Esophagus squamous epithelium (tissue), 5 donors: ENCODE measurements around the gene CNKSR2. TPM values are rescaled to one million over a fixed set of nuclear protein-coding genes. Genes with fewer than 3 reads are reported as not detected.

Experiments
- DNase-seq: peaks from one replicate; lab custom pipeline; 2025; lab: John Stamatoyannopoulos, UW
- H3K27ac ChIP-seq, 4 donors: fragments of 200-600 bp; sonication (generic); one replicate each; pipeline ENCODE4 v1.5.1; 2016 to 2019; ENCODE audit warnings: mild to moderate bottlenecking in 1 of 4
- H3K27me3 ChIP-seq, 4 donors: fragments of 200-600 bp; sonication (generic); 1 replicate in 3 of 4; 2 replicates in 1 of 4; pipeline versions ENCODE4 v1.5.1 to v1.6.0; 2017 to 2021; ENCODE audit warnings: antibody characterized with exemption in 1 of 4
- H3K36me3 ChIP-seq, 3 donors: fragments of 200-600 bp; sonication (generic); one replicate each; pipeline ENCODE4 v1.5.1; 2016 to 2019
- H3K4me1 ChIP-seq, 3 donors: fragments of 200-600 bp; sonication (generic); one replicate each; pipeline ENCODE4 v1.5.1; 2017 to 2019
- H3K4me3 ChIP-seq, 4 donors: fragments of 200-600 bp; sonication (generic); 1 replicate in 3 of 4; 2 replicates in 1 of 4; pipeline ENCODE4 v1.5.1; 2016 to 2019; ENCODE audit warnings: mild to moderate bottlenecking in 2 of 4, moderate library complexity in 1 of 4
- H3K9me3 ChIP-seq, 3 donors: fragments of 200-600 bp; sonication (generic); one replicate each; pipeline ENCODE4 v1.5.1; 2016 to 2019
- CTCF ChIP-seq, 6 experiments: fragments of 450-650 bp in 4 of 6; fragments of 200-600 bp in 2 of 6; sonication (generic) in 2 of 6; IDR thresholded peaks; one replicate each; pipeline ENCODE4 v1.5.1; 2016 to 2019; ENCODE audit warnings: antibody characterized with exemption in 6 of 6, mild to moderate bottlenecking in 4 of 6, moderate library complexity in 4 of 6
- POLR2A ChIP-seq, 4 donors: fragments of 450-650 bp; IDR thresholded peaks; one replicate each; pipeline ENCODE4 v1.6.1; 2017; ENCODE audit warnings: antibody characterized with exemption in 4 of 4, mild to moderate bottlenecking in 4 of 4, moderate library complexity in 3 of 4
- WGBS, 2 donors: methylation state at CpG; one replicate each; pipeline ENCODE4 v1.1.5; 2018; 5-methylcytosine and 5-hydroxymethylcytosine counted together
- intact Hi-C: fragments of 100-400 bp; cut with DNase I; formaldehyde crosslinking; loops from one replicate; pipeline ENCODE4 v1.15.0; 2022
- total RNA-seq, 4 donors: library from RNA; depleted of rRNA; stranded (reverse); fragments of >200 nt; gene quantifications; one replicate each; pipeline ENCODE4 v1.1.0, GENCODE V29; 2016
- donor health status: DM: yes; HTN: yes; CAD: no.

CNKSR2 gene
- total RNA-seq, 4 donors from 2014 or later: 0.57 to 3.1 TPM; not detected in 2

DNA sequence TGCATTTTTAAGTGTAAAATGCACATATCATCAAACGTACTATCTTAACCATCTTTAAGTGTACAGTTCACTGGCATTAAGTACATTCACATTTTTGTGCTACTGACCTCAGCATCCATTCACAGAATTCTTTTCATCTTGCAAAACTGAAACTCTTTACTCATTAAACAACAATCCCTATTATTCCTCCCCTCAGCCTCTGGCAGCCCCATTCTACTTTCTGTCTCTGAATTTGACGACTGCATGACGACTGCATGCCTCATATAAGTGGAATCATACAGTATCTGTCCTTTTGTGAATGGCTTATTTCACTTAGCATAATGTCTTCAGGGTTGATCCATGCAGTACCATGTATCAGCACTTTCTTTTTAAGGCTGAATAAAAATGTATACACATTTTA, 38.7 kb downstream of the CNKSR2 start:
- no peak for DNase-seq
- 36 to 53% methylated on average over 2 to 3 of the region's 3 CpGs for WGBS, 2 donors
- no peak for TF ChIP-seq CTCF (IDR thresholded peaks at IDR 0.05)

DNA sequence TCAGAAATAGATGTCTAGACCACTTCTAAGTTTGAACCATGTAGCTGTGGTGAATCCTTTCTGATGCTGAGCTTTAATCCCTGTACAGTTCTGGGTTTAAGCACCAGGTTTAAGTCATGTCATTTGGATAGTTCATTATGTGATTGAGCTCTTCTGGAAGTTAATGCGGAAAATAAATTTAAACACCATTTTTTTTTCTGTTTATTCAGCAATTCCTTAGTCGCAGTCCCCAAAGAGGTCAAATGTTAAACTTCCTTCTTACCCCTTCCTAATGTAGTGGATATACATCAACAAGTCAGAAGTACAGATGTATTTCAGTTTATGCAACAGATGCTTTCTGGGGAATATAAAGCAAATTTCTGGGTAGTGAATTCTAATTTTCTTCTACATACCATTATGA, 52.9 kb downstream of the CNKSR2 start:
- Histone ChIP-seq H3K27me3 (no peaks in the 10 kb centered on the region), H3K27ac (no peak overlapping the region), H3K4me1 (no peaks in the 10 kb centered on the region), H3K9me3 (no peaks in the 10 kb centered on the region), H3K4me3 (no peak overlapping the region), H3K36me3 (no peaks in the 10 kb centered on the region)
- TF ChIP-seq POLR2A (IDR thresholded peaks at IDR 0.05): no peak
- no peak for TF ChIP-seq CTCF (IDR thresholded peaks at IDR 0.05)
- intact Hi-C loops: no loop called here
- 80 to 88% methylated on average over 2 of the region's 2 CpGs for WGBS, 2 donors
- DNase-seq: no peak

More for the DNA sequence above, 38.7 kb downstream of the CNKSR2 start:
- intact Hi-C loops: no loop called here
- Histone ChIP-seq H3K4me3 (no peak overlapping the region), H3K9me3 (no peaks in the 10 kb centered on the region), H3K4me1 (no peaks in the 10 kb centered on the region), H3K36me3 (no peaks in the 10 kb centered on the region), H3K27me3 (no peaks in the 10 kb centered on the region), H3K27ac (no peak overlapping the region)

DNA sequence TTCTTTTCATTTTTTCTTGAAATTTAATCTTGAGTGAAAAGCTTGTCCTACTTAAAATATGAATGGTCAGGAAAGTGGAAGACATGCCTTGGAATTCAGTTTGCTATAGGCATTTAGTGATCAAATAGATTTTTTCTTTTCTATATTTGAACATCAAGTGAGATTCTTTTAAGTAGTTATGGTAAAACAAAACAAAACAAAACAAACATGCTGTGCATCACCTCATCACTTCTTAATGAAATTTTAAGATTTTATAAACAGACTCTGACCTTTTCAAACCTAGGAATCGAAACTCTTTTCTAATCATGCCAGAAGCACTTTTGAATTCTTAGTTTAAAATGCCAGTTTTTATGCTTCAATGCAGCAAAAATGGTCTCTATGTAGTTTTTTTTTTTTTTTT, 62.8 kb downstream of the CNKSR2 start:
- Histone ChIP-seq H3K9me3 (no peaks in the 10 kb centered on the region), H3K4me3 (no peak overlapping the region), H3K27ac (no peak overlapping the region), H3K4me1 (no peaks in the 10 kb centered on the region), H3K36me3 (no peaks in the 10 kb centered on the region), H3K27me3 (peaks cover 0 to 6% (median 0%) of the 10 kb centered on the region in 4 donors)
- intact Hi-C loops: no loop called here
- no peak for DNase-seq
- TF ChIP-seq POLR2A (IDR thresholded peaks at IDR 0.05): no peak
- TF ChIP-seq CTCF (IDR thresholded peaks at IDR 0.05): no peak
- WGBS, 2 donors: 69 to 71% methylated on average over 1 of the region's 1 CpG

GRCh38 chrX:21438792-21439191, 64.6 kb downstream of the CNKSR2 start:
- intact Hi-C loops: no loop called here
- Histone ChIP-seq H3K27me3 (peaks cover 0 to 6% (median 0%) of the 10 kb centered on the region in 4 donors), H3K4me1 (no peaks in the 10 kb centered on the region), H3K27ac (no peak overlapping the region), H3K36me3 (no peaks in the 10 kb centered on the region), H3K9me3 (no peaks in the 10 kb centered on the region), H3K4me3 (no peak overlapping the region)
- no peak for TF ChIP-seq CTCF (IDR thresholded peaks at IDR 0.05)
- WGBS, 2 donors: 18 to 19% methylated on average over 1 of the region's 1 CpG
- DNase-seq: no peak

DNA sequence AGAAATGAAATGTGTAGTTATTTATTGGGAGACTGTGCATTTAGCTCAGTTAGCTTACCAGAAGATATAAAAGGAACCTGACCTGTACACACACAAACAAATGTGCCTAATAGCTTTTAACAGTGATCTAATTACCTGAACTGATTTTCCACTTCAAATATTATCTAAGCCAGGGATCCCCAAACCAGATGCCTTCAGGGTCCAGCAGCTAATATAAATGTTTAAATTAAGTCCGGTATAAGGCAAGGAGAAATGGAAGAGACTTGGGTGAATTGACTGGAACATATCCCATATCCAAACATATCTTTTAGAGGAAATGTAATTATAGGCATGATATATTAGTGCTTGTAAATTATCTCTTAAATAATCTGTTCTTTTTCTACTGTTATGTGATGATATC, 66.7 kb downstream of the CNKSR2 start:
- intact Hi-C loops: no loop called here
- no peak overlapping the region for H3K4me3 ChIP-seq
- 58 to 71% methylated on average over 1 of the region's 1 CpG for whole genome bisulfite sequencing, 2 donors

More for the DNA sequence above, 66.7 kb downstream of the CNKSR2 start:
- TF ChIP-seq POLR2A (IDR thresholded peaks at IDR 0.05) (no peak), CTCF (IDR thresholded peaks at IDR 0.05) (no peak)
- DNase-seq: no peak
- no peaks in the 10 kb centered on the region for H3K36me3 ChIP-seq
- H3K9me3 ChIP-seq: no peaks in the 10 kb centered on the region
- H3K4me1 ChIP-seq: no peaks in the 10 kb centered on the region
- peaks cover 0 to 6% (median 0%) of the 10 kb centered on the region in 4 donors for H3K27me3 ChIP-seq
- no peak overlapping the region for H3K27ac ChIP-seq
